Mammary epithelial cell (primary cell): ENCODE data around the gene VMO1.

Source experiments
- CTCF ChIP-seq, 2 donors: IDR thresholded peaks in 1 of 2; conservative IDR thresholded peaks in 1 of 2; 2 replicates each; pipeline ENCODE4 v1.5.1; 2011 to 2012; ENCODE audit warnings: inconsistent platforms in 2 of 2, low read length in 2 of 2, mild to moderate bottlenecking in 2 of 2, control low read depth in 1 of 2, low read depth in 1 of 2; ENCODE audit not compliant: insufficient read depth in 1 of 2; ENCODE audit errors: extremely low read depth in 1 of 2
- EZH2 ChIP-seq: IDR thresholded peaks from 2 replicates; pipeline ENCODE4 v1.6.1; 2012; ENCODE audit warnings: low read length, inconsistent platforms, borderline replicate concordance

DNA sequence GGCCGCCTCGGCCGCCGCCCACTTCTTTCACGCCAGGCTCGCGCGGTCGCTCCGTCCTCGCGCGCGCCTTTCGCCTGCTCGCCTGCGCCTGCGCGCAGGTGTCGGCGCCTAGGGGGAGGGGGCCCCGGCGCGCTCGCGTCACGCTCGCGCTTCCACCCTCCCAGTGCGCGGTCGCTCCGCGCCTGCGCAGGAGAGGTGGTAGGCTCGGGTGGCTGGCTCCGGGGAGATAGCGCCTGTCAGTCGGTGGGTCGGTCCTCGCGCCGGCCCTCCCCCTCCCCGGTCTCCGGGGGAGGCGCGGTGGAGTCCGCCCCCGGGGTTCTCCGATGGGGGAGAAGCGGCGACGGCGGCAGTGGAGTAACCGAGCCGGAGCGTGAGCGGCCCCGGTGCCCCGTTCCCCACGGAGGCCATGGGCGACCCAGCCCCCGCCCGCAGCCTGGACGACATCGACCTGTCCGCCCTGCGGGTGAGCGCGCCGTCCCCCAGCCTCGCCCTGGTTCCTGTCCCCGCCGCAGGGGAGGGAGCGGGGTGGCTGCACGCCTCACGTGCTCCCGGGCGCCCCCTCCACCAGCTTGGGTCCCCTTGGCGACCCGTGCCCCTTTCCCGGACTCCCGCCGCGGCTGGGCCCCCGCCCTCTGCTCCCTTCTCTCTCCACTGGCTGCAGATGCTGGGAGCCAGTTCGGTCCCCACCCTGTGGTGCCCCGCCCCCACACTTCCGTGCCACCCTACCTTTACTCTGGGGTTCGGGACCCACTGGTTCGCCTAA is 47.2 kb upstream of the VMO1 start, which contains the start of gene MINK1:
- TF ChIP-seq CTCF (conservative IDR thresholded peaks at IDR 0.05 in 1 of 2, IDR thresholded peaks at IDR 0.05 in 1 of 2; ENCODE audit: extremely low read depth in 1 of 2, insufficient read depth in 1 of 2, low read depth in 1 of 2, low read length in 2 of 2) (no peak), EZH2 (no peak)
